SHP77 treated with DMSO at 0.1 percent for 48 hours (cell line): ENCODE measurements around the gene STK24.

Experiments used
- DNase-seq: peaks from one replicate; lab custom pipeline; 2025; lab: John Stamatoyannopoulos, UW

The STK24 gene

DNA sequence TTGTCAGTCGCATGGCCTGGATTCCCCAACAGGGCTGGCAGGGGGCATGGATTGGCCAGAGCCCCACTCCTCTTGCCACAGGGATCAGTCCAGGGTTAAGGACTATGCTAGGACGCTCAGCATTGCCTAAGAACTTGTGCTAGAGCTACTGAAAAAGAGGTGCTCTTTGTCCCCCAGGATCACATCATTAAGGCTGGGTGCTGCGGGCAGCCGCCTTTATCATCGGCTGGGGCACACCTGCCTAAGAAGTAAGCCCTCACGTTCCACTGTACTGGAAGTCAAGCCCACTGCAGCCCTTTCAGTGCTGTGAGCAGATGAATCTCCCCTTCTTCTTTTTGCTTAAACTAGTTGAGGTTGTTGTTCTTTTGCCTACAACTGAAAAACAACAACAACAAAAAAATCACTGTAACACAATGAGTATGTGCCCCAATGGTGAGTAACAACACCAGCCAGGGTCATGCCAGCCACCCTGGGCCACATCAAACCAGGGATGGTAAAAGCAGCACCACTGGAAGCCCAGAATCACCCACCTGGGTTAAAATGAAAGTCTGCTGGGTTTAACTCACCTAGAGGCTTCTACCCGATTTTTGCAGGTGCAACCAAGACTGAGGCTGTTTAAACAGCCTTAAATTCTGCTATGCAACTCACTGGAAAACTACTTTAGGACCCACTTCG is 20.6 kb downstream of the STK24 start:
- DNase-seq: no peak

DNA sequence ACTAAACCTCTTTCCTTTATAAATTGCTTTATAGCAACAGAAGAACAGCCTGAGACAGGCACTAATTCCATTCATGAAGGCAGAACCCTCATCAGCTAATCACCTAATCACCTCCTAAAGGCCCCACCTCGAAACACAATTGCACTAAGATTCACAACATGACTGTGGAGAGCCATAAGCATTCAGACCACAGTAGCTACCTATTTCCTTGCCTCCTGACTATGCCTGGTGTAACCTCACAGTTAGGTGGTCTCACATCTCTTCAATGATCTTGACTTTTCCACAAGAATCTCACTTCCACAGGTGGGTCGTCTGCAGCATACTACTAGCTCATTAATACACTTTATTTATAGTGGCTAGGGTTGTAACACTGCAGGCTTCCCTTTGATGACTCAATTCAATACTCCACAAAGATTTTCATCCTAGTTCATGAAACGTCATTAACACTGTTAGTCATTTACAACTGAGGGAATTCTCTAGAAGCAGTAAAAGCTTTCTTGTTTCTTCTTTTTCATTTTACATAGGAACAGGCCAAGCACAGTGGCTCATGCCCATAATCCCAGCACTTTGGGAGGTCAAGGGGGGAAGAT is 27.1 kb downstream of the STK24 start:
- DNase-seq: no peak

DNA sequence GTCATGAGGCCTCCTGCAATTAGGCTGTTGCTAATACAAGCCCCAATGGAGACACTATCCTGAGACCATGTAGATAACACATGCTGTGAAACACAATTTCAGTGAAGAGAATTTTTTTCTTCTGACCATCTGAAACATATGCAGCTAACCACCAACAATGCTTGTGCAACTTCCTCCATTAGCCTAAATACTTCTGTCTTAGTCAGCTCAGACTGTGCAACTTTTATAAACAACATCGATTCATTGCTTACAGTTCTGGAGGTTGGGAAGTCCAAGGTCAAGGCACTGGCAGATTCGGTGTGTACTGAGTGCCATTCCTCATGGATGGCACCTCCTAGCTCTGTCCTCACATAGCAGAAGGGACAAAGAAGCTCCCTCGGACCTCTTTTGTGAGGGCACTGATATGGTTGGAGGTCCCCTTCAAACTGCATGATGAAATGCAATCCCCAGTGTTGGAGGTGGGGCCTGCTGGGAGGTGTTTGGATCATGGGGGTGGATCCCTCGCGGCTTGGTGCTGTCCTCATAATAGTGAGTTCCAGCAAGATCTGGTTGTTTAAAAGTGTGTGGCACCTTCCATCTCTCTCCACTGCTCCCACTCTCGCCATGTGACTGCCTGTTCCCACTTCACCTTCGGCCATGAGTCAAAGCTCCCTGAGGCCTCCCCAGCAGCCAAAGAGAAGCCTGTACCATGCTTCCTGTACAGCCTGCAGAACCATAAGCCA is 27.7 kb downstream of the STK24 start:
- no peak for DNase-seq

DNA sequence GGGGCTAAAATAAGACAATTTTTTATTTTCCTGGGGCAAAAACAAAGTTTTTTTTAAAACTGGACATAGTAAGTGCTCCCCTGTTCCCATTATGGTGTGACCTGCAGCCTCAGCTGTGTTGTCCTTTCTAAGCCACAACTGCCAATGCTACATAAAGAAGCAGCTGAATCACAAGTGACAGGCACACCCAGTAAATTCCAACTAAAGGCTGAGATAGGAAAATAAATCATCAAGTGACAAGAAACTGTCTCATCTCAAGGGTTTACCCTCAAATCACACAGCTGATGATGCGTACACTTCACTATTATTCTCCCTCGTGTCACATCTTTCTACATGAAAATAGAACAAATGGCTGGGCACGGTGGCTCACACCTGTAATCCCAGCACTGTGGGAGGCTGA is 28.7 kb downstream of the STK24 start:
- peak; percentile 67 for DNase-seq

- no peak for DNase-seq
These were observed 29.5 kb downstream of the STK24 start for GRCh38 chr13:98547455-98547854.

- no peak for DNase-seq
These were observed 30.5 kb downstream of the STK24 start for GRCh38 chr13:98546402-98546801.

DNA sequence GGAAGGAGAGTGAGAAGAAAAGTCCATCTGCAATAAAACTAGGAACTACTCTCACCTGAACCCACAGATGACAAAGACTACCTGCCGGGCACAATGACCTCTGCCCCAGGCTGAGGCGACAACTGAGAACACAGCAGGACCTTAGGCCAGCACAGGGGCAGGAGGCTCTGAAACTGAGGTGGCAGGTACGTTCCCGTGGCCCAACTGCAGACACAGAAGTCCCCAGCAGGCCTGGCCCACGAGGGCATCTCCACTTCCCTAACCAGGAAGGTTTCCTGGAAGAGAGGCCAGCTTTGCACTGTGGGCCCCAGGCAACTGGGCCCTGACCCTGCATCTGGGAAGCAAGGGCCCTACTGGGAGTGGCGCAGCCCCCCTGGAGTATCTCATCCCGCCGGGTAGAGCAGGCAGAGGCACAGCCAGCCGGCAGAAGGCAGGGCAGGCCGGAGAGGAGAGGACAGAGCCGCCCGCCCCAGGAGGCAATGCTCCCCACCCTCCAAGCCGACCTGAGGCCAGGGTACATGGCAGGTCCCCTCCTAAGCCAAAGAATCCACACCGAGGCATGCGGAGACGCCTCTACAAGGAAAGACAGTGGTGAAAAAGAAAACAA is 32.7 kb downstream of the STK24 start:
- no peak for DNase-seq

DNA sequence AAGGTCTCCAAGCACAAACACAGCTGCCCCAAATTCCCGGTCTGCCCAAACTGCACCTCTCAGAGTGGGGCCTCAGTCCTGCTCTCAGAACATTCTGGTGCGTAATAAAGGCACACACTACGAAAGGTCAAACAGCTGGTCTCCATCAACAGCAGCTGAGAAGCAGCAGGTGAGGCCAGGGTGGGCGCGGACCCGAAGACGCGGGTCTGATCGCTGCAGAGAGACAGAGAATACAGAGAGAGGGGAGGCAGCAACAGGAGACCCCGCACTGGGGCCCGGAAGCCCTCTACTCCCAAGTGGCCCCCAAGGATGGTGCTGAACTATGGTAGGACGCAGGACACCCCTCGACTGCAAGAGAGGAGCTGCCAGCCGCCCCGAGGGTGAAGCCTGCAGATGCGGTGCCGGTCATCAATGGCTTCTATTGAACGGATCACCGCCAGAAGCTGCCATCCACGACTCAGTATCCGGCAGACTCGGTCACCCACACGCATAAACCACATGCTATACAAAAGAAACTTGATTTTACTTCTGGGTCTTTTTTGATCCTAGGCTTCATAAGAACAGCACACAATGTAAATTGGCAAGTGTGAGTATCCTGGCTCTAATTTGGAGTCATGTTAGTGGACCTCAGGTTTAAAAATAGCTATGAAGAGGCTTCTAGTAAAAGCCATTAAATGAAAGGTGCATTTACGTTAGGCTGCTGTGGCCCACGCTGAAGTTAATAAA is 33.4 kb downstream of the STK24 start:
- peak; percentile 63 for DNase-seq

DNA sequence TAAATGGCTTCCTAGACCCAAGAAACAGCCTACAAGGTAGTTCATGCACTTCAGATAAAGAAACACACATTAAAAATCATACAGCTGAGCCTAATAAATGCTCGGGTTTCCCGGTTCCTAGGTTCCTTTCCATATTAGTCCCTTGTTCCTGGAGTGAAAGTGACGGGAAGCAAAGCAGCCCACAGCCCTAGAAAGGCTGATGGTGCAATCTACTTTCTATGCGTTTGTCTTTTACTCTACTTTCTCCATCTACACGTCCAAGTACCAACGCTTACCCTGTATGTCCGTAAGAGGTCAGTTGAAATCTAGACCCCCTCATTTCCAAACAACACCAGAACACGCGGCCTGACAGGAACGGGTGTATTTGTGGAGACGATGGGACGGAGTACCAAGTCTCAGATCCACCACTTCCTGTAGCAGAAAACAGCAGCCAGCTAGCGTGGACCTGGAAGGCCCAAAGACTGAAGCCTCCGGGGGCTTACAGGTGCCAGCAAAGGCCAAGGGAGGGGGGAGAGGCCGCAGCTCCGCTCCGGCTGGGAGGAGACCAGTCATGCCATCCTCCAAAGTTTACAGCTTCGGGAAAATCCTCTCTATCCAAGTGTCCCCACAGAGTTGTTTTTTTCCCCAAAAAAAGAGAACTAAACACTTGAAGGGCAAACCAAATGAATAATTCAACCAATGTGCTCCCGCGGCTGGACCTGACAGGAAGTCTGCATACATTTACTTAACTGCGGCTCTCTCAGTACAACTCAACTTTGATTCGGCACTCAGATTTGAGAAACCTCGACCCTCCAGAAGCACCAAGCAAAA is 34.1 kb downstream of the STK24 start:
- peak; percentile 33 for DNase-seq

- no peak for DNase-seq
These were observed 35.2 kb downstream of the STK24 start for GRCh38 chr13:98541701-98542203.

DNA sequence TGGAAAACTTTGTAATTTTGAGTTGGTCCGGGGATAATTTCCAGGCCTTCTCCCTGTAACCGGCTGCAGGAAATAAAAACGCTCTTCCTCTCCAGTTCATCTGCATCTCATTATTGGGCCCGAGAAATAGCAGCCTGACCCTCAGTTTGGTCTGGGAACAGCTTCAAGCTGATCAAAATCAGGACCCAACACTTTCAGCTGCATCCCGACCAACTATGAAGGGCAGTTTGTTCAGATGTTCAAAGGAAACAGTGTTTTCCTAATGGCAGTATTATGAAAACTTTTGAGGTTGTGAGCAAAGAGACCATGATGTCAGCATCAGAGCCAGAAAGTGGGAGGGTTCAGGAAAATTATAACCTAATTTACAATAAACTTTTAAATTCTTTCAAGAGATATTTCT is 35.7 kb downstream of the STK24 start:
- DNase-seq: no peak

DNA sequence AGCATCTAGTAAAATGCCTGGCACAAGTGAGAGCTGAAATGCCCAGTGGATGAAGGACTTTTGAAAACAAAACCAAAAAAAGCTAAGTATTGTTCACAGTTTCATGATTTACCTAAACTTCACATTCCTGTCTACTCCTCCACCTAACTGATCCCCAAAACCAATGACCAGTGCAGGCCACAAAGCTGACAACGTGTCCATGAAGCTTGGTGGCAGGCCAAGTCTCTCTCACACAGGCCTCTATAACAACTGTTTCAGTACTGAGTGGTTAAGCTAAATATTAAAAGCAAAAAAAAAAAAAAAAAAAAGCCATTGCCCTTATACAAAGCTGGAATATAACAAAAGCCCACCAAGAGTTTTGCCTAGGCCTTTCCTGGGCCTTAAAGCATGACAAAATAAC is 36.4 kb downstream of the STK24 start:
- no peak for DNase-seq

GRCh38 chr13:98539666-98540065 is 37.2 kb downstream of the STK24 start:
- no peak for DNase-seq

DNA sequence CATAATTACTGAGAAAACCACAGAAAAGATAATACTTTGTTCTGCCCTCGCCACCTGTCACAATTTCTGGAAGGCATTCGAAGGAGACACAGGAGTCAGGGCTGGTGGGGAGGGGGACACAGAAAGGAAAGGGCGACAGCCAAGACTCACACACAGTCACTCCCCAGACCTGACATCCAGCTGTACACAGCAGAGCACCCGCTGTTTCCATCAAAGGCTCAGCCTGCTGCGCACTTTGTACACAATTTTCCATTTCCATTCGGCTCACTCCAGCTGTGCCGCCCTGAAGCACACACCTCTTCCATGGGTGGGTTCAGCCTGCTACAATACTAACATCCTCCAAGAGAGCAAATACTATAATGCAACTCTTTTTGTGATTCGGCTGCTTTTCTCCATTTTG is 38.0 kb downstream of the STK24 start:
- no peak for DNase-seq

DNA sequence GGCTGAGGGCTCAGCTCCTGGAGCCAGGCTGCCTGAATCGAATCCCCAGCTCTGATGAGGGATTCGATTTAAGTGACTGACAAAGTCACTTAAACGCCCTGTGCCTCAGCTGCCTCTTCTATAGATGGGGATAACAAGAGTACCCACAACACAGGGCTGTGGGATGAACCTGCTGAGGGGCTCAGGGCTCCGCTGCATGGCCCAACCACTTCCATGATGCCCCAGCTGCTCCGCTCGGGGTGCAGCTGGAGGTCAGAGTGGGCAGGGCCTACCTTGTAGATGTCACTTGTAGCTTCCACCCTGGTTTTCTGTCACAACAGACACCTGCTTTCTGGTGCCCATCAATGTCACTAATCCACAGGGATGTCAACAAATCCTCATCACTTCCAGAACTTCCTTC is 39.2 kb downstream of the STK24 start:
- DNase-seq: no peak

DNA sequence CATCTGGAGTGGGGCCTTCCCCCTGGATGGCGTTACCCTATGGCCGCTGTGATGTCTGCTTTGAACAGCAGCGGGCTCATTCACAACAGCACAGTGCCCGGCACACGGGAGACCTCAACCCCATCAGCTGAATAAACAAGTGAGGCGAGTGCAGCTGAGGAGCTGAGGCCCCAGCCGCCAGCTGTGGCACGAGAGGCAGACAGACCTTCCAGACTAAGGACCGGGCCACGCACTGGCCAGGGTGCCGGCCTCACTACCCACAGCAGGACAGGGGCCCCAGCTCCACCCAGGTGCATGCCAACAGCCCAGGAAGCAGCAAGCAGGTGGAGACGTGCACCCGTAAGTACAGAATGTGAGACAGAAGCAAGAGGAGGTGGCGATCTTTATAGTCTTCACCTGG is 39.6 kb downstream of the STK24 start:
- peak; percentile 67 for DNase-seq

- DNase-seq: no peak
These were observed 40.2 kb downstream of the STK24 start for GRCh38 chr13:98536729-98537128.

DNA sequence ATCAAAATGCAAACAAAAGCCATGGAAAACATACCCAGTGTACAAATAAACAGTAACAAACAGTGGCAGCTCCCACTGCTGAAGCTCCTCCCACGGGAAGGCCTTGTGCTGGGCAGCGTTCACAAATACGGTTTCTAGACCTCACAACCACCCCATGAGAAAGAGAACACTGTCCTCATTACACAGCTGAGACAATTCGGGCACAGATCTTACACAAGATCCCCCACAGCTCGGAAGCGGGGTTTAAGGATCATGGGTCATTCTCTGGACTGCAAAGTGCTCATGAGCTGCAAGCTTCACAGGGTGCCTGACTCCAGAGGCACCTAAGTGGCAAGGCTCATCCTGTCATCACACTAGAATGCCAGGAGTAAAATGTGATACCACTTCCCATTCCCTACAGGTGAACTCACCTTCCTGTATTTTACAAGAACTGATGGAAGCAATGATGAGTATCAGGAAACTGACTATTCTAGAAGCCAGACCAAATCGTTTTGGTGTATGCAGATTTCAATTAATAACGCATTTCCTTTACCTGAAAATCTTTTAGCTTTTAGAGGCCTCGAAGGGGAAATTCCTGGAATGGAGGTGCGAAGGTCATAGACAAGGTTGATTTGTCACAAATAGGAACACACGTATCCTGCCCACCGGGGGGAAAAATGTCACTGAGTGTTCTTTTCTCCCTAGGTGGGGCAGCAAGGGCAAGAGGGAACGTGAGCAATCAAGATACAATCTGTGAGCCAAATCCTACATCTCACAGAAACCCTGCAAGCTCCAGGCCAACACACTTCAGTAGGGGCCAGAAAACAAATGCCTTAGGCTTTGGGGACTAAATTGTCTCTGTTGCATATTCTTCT is 41.2 kb downstream of the STK24 start:
- no peak for DNase-seq

DNA sequence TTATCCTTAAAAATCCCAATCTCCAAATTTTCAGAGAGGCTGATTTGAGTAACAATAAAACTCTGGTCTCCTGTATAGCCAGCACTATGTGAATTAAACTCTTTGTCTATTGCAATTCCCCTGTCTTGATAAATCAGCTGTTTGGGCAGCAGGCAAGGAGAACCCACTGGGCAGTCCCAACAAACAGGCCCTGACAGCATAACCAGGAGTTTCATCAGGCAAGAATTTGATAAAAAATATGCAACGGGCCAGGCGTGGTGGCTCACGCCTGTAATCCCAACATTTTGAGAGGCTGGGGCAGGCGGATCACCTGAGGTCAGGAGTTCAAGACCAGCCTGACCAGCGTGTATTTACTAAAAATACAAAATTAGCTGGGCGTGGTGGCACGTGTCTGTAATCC is 42.1 kb downstream of the STK24 start:
- no peak for DNase-seq

GRCh38 chr13:98533912-98534311 is 43.0 kb downstream of the STK24 start:
- DNase-seq: no peak
